ENCODE measurements around the gene SV2B. TPM values are rescaled to one million over a fixed set of nuclear protein-coding genes. Genes with fewer than 3 reads are reported as not detected.

SV2B gene
- total RNA-seq, 1 experiment from 2014 or later, result 1.4 TPM

DNA sequence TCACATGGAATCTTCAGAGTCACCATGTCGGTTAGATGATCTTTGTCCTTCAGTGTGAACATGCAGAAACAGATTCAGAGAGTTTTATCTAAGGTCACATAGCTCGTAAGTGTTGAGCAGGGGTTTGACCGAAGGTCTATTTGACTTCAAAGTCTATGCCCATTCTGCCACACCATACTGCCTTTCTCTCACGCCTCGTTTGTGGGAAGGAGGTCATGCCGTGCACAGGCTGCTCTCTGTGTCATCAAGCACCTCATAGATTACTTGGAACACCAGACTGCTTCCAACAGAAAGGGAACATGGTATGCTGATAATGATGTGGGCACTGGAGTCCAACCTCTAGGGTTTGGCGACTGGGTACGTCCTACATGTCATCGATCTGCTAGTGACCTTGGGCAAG lies 128.8 kb downstream of the SV2B start:
- no peaks in the 10 kb centered on the region for H3K27me3 Mint-ChIP-seq (ENCODE audit: low read depth)
- TF ChIP-seq, protein P1, sequence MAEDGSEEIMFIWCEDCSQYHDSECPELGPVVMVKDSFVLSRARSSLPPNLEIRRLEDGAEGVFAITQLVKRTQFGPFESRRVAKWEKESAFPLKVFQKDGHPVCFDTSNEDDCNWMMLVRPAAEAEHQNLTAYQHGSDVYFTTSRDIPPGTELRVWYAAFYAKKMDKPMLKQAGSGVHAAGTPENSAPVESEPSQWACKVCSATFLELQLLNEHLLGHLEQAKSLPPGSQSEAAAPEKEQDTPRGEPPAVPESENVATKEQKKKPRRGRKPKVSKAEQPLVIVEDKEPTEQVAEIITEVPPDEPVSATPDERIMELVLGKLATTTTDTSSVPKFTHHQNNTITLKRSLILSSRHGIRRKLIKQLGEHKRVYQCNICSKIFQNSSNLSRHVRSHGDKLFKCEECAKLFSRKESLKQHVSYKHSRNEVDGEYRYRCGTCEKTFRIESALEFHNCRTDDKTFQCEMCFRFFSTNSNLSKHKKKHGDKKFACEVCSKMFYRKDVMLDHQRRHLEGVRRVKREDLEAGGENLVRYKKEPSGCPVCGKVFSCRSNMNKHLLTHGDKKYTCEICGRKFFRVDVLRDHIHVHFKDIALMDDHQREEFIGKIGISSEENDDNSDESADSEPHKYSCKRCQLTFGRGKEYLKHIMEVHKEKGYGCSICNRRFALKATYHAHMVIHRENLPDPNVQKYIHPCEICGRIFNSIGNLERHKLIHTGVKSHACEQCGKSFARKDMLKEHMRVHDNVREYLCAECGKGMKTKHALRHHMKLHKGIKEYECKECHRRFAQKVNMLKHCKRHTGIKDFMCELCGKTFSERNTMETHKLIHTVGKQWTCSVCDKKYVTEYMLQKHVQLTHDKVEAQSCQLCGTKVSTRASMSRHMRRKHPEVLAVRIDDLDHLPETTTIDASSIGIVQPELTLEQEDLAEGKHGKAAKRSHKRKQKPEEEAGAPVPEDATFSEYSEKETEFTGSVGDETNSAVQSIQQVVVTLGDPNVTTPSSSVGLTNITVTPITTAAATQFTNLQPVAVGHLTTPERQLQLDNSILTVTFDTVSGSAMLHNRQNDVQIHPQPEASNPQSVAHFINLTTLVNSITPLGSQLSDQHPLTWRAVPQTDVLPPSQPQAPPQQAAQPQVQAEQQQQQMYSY (CRISPR knock-in tag; IDR thresholded peaks at IDR 0.05), result no peak
- TF ChIP-seq TCF7 (CRISPR knock-in tag; IDR thresholded peaks at IDR 0.05; ENCODE audit: low read depth) (no peak), ZNF138 (CRISPR knock-in tag; conservative IDR thresholded peaks at IDR 0.05) (no peak), ZNF396 (CRISPR knock-in tag; IDR thresholded peaks at IDR 0.05; ENCODE audit: borderline replicate concordance) (no peak), CREB1 (CRISPR knock-in tag; IDR thresholded peaks at IDR 0.05) (no peak), NFYB (CRISPR knock-in tag; conservative IDR thresholded peaks at IDR 0.05; ENCODE audit: low read depth) (no peak)
- TF ChIP-seq, protein P2, sequence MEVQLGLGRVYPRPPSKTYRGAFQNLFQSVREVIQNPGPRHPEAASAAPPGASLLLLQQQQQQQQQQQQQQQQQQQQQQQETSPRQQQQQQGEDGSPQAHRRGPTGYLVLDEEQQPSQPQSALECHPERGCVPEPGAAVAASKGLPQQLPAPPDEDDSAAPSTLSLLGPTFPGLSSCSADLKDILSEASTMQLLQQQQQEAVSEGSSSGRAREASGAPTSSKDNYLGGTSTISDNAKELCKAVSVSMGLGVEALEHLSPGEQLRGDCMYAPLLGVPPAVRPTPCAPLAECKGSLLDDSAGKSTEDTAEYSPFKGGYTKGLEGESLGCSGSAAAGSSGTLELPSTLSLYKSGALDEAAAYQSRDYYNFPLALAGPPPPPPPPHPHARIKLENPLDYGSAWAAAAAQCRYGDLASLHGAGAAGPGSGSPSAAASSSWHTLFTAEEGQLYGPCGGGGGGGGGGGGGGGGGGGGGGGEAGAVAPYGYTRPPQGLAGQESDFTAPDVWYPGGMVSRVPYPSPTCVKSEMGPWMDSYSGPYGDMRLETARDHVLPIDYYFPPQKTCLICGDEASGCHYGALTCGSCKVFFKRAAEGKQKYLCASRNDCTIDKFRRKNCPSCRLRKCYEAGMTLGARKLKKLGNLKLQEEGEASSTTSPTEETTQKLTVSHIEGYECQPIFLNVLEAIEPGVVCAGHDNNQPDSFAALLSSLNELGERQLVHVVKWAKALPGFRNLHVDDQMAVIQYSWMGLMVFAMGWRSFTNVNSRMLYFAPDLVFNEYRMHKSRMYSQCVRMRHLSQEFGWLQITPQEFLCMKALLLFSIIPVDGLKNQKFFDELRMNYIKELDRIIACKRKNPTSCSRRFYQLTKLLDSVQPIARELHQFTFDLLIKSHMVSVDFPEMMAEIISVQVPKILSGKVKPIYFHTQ (CRISPR knock-in tag; IDR thresholded peaks at IDR 0.05), result no peak
- TF ChIP-seq, protein P3, sequence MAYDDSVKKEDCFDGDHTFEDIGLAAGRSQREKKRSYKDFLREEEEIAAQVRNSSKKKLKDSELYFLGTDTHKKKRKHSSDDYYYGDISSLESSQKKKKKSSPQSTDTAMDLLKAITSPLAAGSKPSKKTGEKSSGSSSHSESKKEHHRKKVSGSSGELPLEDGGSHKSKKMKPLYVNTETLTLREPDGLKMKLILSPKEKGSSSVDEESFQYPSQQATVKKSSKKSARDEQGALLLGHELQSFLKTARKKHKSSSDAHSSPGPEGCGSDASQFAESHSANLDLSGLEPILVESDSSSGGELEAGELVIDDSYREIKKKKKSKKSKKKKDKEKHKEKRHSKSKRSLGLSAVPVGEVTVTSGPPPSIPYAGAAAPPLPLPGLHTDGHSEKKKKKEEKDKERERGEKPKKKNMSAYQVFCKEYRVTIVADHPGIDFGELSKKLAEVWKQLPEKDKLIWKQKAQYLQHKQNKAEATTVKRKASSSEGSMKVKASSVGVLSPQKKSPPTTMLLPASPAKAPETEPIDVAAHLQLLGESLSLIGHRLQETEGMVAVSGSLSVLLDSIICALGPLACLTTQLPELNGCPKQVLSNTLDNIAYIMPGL (CRISPR knock-in tag; IDR thresholded peaks at IDR 0.05), result no peak
- ChIA-PET POLR2A (no interaction called here), CTCF (no interaction called here)
- no peak for ATAC-seq
- no peak overlapping the region for H3K27ac Mint-ChIP-seq
- no peak overlapping the region for H3K4me3 Mint-ChIP-seq
- no peaks in the 10 kb centered on the region for H3K36me3 Mint-ChIP-seq
- DNase-seq (ENCODE audit: low spot score), result no peak
- peaks cover 11% of the 10 kb centered on the region for H3K4me1 Mint-ChIP-seq
- H3K9me3 Mint-ChIP-seq, result peaks cover 4% of the 10 kb centered on the region

DNA sequence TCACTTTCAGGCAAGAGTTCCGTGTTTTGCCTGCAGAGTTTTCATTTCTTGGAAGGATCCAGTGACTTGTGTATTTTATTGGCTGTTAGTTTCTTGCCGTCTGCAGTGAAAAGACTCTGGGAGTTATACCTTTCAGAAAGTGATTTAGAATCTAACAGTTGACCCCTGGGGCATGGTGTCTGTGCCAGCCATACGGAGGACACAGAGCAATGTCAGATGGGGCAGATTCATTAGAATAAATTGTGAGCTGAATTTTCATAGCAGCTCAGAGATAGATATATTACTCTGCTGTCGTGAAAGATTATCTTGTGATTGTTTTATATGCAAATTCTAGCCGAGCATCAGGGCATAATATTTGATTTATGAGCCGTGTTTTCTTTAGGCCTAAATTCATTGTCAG lies 131.6 kb downstream of the SV2B start:
- Mint-ChIP-seq H3K4me1 (peaks cover 7% of the 10 kb centered on the region; the same call in 1 of the 2 replicates), H3K27me3 (ENCODE audit: low read depth) (no peaks in the 10 kb centered on the region), H3K9me3 (peaks cover 4% of the 10 kb centered on the region), H3K4me3 (no peak overlapping the region), H3K36me3 (no peaks in the 10 kb centered on the region), H3K27ac (no peak overlapping the region)
- ChIA-PET CTCF (interaction anchor here (1.4 kb wide), 2 partner anchors 16 to 37 kb away, joined by 6 to 8 read pairs; no protein-coding TSS in a partner anchor), POLR2A (no interaction called here)
- ATAC-seq (no peak), DNase-seq (ENCODE audit: low spot score) (no peak)
- TF ChIP-seq, protein P4, sequence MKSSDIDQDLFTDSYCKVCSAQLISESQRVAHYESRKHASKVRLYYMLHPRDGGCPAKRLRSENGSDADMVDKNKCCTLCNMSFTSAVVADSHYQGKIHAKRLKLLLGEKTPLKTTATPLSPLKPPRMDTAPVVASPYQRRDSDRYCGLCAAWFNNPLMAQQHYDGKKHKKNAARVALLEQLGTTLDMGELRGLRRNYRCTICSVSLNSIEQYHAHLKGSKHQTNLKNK (CRISPR knock-in tag; IDR thresholded peaks at IDR 0.05), result no peak
- TF ChIP-seq FOXK1 (CRISPR knock-in tag; IDR thresholded peaks at IDR 0.05) (no peak), IRF2 (CRISPR knock-in tag; IDR thresholded peaks at IDR 0.05; ENCODE audit: borderline replicate concordance, low read depth) (no peak), TEAD1 (CRISPR knock-in tag; IDR thresholded peaks at IDR 0.05) (no peak), ZNF416 (CRISPR knock-in tag; IDR thresholded peaks at IDR 0.05) (no peak), NR2C2 (CRISPR knock-in tag; IDR thresholded peaks at IDR 0.05) (no peak), ZNF671 (CRISPR knock-in tag; IDR thresholded peaks at IDR 0.05) (no peak), PRRX2 (CRISPR knock-in tag; IDR thresholded peaks at IDR 0.05) (no peak)
- TF ChIP-seq, protein P5, sequence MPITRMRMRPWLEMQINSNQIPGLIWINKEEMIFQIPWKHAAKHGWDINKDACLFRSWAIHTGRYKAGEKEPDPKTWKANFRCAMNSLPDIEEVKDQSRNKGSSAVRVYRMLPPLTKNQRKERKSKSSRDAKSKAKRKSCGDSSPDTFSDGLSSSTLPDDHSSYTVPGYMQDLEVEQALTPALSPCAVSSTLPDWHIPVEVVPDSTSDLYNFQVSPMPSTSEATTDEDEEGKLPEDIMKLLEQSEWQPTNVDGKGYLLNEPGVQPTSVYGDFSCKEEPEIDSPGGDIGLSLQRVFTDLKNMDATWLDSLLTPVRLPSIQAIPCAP (CRISPR knock-in tag; IDR thresholded peaks at IDR 0.05), result no peak
- TF ChIP-seq, protein P6, sequence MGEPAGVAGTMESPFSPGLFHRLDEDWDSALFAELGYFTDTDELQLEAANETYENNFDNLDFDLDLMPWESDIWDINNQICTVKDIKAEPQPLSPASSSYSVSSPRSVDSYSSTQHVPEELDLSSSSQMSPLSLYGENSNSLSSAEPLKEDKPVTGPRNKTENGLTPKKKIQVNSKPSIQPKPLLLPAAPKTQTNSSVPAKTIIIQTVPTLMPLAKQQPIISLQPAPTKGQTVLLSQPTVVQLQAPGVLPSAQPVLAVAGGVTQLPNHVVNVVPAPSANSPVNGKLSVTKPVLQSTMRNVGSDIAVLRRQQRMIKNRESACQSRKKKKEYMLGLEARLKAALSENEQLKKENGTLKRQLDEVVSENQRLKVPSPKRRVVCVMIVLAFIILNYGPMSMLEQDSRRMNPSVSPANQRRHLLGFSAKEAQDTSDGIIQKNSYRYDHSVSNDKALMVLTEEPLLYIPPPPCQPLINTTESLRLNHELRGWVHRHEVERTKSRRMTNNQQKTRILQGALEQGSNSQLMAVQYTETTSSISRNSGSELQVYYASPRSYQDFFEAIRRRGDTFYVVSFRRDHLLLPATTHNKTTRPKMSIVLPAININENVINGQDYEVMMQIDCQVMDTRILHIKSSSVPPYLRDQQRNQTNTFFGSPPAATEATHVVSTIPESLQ (CRISPR knock-in tag; IDR thresholded peaks at IDR 0.05), result no peak
- TF ChIP-seq, protein P7, sequence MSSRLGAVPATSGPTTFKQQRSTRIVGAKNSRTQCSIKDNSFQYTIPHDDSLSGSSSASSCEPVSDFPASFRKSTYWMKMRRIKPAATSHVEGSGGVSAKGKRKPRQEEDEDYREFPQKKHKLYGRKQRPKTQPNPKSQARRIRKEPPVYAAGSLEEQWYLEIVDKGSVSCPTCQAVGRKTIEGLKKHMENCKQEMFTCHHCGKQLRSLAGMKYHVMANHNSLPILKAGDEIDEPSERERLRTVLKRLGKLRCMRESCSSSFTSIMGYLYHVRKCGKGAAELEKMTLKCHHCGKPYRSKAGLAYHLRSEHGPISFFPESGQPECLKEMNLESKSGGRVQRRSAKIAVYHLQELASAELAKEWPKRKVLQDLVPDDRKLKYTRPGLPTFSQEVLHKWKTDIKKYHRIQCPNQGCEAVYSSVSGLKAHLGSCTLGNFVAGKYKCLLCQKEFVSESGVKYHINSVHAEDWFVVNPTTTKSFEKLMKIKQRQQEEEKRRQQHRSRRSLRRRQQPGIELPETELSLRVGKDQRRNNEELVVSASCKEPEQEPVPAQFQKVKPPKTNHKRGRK (CRISPR knock-in tag; IDR thresholded peaks at IDR 0.05; ENCODE audit: borderline replicate concordance), result no peak

Data from WTC11 (cell line).